22Rv1 (cell line): ENCODE measurements around the gene CMTM7.

Experiments
- H3K27ac ChIP-seq: fragments of 450-650 bp; 2 replicates; pipeline ENCODE4 v1.5.1; 2017
- ZFX ChIP-seq: fragments of 450-650 bp; IDR thresholded peaks from 2 replicates; pipeline ENCODE4 v1.6.1; 2017; ENCODE audit warnings: antibody characterized with exemption, borderline replicate concordance
- TF ChIP-seq, protein P1 (sequence below): fragments of 450-650 bp; IDR thresholded peaks from 2 replicates; pipeline ENCODE4 v1.5.1; 2017; ENCODE audit warnings: mild to moderate bottlenecking

Gene CMTM7

DNA sequence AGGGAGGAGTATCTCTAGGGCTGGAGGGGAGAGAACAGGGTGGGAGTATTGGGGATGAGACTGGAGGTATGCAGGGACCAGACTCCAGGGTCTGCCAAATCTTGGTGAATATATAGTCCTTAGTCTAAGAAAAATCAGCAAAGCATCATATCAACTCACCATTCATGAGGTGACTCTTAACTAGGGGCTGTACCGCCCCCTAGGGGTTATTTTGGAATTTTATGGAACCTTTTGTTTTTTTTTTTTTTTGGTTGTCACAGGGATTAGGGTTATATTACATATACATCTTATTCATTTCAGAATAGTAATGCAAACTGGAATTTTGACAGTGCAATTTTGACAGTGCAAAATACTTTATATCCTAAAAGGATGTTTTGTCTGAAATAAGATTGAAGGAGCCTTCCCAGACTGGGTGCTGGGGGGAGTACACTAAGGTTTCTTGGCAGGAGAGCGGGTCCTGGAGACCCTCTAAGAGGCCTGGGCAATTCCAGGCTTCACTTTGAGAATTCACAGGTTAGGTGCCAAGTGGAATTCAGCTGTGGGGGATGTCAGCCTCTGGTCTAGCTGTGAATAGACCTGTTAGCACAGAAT lies 7.5 kb downstream of the CMTM7 start:
- TF ChIP-seq ZFX: no peak
- TF ChIP-seq, protein P1, sequence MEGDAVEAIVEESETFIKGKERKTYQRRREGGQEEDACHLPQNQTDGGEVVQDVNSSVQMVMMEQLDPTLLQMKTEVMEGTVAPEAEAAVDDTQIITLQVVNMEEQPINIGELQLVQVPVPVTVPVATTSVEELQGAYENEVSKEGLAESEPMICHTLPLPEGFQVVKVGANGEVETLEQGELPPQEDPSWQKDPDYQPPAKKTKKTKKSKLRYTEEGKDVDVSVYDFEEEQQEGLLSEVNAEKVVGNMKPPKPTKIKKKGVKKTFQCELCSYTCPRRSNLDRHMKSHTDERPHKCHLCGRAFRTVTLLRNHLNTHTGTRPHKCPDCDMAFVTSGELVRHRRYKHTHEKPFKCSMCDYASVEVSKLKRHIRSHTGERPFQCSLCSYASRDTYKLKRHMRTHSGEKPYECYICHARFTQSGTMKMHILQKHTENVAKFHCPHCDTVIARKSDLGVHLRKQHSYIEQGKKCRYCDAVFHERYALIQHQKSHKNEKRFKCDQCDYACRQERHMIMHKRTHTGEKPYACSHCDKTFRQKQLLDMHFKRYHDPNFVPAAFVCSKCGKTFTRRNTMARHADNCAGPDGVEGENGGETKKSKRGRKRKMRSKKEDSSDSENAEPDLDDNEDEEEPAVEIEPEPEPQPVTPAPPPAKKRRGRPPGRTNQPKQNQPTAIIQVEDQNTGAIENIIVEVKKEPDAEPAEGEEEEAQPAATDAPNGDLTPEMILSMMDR: peak; percentile 86

DNA sequence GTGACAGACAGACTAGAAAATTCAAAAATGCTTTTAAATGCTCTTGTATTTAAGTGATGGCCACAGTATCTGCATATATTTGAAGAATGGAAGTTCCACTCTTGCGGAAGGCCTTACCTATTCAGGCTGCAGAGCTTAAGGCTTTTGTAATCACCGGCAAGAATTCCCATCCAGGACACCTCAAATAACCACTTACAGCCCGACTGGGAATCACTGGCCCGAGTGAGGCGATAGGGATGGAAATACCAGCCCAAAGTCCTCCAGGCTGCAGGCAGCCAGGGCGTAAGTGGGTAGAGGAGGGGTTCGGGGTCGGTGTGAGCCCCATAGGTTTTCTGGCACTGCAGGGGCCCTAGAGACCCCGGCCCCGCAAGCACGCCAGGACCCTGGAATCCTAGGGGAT lies 9.5 kb downstream of the CMTM7 start:
- TF ChIP-seq, protein P1: no peak
- no peak for TF ChIP-seq ZFX
- peak overlapping the region; percentile 88 for H3K27ac ChIP-seq

More for the DNA sequence above, 7.5 kb downstream of the CMTM7 start:
- H3K27ac ChIP-seq: no peak overlapping the region

DNA sequence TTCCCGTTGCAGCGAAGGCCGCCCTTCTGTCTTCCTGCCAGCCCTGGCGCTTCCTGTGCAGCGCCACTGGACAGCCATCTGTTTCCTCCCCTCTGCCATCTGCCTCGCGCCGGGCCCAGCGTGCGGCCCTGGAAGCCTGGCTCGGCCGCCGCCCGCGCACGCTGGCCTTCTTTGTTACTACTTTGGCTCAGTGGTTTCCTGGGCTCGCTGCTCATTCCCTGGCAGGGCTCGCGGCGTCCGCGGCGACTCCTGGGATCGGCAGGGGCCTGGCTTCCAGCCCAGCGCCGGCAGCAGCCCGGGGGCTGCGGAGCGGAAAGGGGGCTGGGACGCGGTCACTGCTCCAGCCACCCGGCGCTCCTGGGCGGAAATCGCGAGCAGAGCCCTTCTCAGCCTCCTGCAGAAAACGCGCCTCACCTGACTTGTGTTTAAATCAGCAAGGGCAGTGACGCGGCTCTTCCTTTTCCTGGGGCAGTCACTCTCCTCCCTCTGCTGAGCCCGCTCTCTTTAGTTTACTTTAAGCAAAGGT lies 10.0 kb downstream of the CMTM7 start:
- peak overlapping the region; percentile 88 for H3K27ac ChIP-seq
- no peak for TF ChIP-seq ZFX
- TF ChIP-seq, protein P1: peak; percentile 10; the same call in 1 of the 2 replicates

DNA sequence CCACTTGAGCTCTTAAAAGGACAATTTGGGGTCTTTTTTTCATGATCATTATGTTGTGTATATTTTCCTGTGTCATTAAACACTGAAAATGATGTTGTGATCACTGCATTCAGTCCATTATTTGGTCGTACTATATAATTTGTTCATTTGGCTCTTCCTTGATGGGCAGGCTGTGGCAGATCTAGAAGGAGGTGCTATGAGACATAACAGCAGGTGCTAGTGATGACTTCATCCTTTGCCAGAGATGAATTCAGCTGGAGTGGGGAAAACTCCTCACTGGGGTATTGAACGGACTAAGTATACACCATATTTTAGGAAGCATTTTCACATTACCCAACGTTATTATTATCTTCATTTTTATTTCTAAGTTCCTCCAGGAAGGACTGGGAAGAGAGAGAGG lies 12.0 kb downstream of the CMTM7 start:
- TF ChIP-seq, protein P1: no peak
- TF ChIP-seq ZFX: no peak
- no peak overlapping the region for H3K27ac ChIP-seq

DNA sequence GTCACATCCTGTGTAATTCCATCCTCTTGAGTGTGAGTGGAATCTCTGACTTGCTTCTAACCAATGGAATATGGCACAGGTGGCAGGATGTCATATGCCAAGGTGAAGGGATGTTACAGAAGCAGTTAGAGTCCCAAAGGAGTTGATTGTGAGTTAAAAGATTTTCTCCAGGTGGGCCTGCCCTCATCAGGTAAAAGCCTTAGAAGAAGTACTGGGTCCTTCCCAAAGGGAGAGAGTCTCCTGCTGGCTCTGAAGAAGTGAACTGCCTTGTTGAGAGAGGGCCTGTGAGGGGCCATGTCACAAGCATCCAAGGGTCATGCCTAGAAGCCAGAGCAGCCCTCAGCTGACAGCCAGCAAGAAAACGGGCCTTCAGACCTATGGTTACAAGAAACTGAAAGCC lies 13.1 kb downstream of the CMTM7 start:
- no peak for TF ChIP-seq ZFX
- TF ChIP-seq, protein P1: no peak
- no peak overlapping the region for H3K27ac ChIP-seq

DNA sequence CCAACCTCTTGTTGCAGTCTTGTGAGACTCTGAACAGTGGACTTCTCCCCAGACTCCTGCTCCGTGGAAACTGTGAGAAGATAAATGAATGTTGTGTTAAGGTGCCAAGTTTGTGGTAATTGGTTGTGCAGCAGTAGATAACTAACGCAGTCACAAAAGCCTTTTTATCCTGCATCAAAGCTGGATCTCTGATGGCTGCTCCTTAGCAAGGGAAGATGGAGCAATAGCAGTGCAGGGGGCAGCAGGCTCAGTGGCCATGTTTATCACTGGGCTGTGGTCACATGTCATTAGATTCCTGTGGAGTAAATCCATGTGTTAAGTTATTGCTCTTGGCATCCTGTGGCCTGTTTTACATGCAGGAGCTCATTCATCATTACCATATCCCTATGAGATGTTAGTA lies 13.5 kb downstream of the CMTM7 start:
- no peak overlapping the region for H3K27ac ChIP-seq
- TF ChIP-seq ZFX: no peak
- TF ChIP-seq, protein P1: no peak

DNA sequence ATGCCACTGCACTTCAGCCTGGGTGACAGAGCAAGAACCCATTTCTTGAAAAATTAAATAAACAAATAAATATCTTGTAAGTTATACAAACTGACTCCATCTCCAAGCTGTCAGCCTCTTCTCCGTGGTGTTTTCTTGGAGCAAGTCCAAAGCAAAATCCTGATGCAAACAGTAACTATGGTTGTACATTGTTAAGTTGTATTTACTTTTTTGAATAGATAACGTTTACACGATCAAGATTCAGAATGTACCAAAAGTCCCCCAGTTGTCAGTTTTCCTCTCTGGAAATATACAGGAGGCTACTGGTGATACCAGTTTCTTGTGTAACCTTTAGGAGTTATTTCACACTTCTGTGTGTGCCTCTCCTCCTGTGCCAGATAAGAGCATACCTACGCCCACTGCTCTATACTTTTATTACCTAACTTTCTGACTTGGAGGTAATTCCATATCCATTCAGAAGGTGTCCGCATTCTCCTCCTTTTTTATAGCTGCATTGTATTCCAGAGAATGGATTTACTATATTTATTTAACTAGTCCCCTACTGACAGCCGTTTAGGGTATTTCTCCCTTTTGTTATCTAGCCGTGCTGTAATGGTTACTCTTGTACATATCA lies 14.2 kb downstream of the CMTM7 start:
- TF ChIP-seq, protein P1: no peak
- TF ChIP-seq ZFX: no peak
- H3K27ac ChIP-seq: no peak overlapping the region
